ENCODE data around the gene XXYLT1.
"Not testable (repeated sequence)": the region's sequence is repeated elsewhere in the genome, so short reads cannot be mapped to it uniquely, and the experiment has no call there.

Gene XXYLT1

DNA sequence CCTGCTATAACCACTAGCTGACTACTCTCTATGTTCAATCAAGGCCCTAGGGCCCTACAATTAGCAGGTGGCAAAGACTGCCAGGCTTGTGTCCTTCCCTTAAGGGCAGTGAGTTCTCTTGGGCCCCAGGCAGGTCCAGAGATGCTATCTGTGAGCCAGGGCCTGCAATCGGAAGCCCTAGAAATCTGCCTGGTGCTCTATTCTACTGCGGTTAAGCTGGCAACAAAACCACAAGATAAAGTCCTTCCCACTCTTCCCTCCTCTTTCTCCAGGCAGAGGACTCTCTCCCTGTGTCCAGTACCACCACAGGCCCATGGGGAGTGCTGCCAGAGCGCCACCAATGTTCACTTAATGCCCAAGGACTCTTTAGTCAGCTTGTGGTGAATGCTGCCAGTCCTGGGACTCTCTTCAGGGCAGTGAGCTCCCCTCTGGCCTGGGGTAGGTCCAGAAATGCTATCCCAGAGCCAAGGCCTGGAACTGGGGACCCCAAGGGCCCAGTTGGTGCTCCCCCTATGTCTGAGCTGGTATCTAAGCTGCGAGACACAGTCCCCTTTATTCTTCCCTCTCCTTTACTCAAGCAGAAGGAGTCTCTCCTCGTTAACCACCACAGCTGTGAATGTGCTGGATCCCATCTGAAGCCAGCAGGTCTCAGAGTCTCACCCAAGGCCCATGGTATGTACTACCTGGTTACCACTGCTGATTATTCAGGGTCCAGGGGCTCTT is 34.7 kb downstream of the XXYLT1 start:
- no peaks in the 10 kb centered on the region for H3K4me1 ChIP-seq (ENCODE audit: low read depth, poor library complexity, severe bottlenecking)
- H3K27ac ChIP-seq, result no peak overlapping the region
- H4K20me1 ChIP-seq (ENCODE audit: insufficient read depth), result no peaks in the 10 kb centered on the region
- H3K4me3 ChIP-seq (IDR thresholded peaks at IDR 0.05; ENCODE audit: insufficient read depth, low read depth, low read length), result no peak overlapping the region
- H3K36me3 ChIP-seq (ENCODE audit: insufficient read depth), result no peaks in the 10 kb centered on the region
- H3K27me3 ChIP-seq (ENCODE audit: insufficient read depth, low read depth), result no peaks in the 10 kb centered on the region
- TF ChIP-seq, protein P1, sequence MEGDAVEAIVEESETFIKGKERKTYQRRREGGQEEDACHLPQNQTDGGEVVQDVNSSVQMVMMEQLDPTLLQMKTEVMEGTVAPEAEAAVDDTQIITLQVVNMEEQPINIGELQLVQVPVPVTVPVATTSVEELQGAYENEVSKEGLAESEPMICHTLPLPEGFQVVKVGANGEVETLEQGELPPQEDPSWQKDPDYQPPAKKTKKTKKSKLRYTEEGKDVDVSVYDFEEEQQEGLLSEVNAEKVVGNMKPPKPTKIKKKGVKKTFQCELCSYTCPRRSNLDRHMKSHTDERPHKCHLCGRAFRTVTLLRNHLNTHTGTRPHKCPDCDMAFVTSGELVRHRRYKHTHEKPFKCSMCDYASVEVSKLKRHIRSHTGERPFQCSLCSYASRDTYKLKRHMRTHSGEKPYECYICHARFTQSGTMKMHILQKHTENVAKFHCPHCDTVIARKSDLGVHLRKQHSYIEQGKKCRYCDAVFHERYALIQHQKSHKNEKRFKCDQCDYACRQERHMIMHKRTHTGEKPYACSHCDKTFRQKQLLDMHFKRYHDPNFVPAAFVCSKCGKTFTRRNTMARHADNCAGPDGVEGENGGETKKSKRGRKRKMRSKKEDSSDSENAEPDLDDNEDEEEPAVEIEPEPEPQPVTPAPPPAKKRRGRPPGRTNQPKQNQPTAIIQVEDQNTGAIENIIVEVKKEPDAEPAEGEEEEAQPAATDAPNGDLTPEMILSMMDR (conservative IDR thresholded peaks at IDR 0.05; ENCODE audit: low read depth, low read length), result no peak
- no peaks in the 10 kb centered on the region for H3K79me2 ChIP-seq (ENCODE audit: insufficient read depth, low read depth)
- no peak overlapping the region for H3K9ac ChIP-seq
- H3K4me2 ChIP-seq, result no peak overlapping the region
- H2AFZ ChIP-seq (ENCODE audit: low read depth), result no peak overlapping the region

DNA sequence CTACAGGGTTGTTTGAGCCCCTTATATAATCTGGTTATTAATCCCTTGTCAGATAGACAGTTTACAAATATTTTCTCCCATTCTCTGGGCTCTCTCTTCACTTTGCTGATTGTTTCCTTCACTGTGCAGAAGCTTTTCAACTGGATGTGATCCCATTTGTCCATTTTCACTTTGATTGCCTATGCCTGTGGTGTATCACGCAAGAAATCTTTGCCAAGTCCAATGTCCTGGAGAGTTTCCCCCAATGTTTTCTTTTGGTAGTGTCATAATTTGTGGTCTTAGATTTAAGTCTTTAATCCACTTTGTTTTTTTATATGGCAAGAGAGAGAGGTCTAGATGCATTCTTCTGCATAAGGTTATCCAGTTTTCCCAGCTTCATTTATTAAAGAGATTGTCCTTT is 40.7 kb downstream of the XXYLT1 start:
- Histone ChIP-seq H3K4me2 (no peak overlapping the region), H3K9ac (no peak overlapping the region), H3K4me1 (ENCODE audit: low read depth, poor library complexity, severe bottlenecking) (no peaks in the 10 kb centered on the region), H3K27me3 (ENCODE audit: insufficient read depth, low read depth) (no peaks in the 10 kb centered on the region), H3K79me2 (ENCODE audit: insufficient read depth, low read depth) (no peaks in the 10 kb centered on the region), H3K27ac (no peak overlapping the region), H2AFZ (ENCODE audit: low read depth) (no peak overlapping the region), H4K20me1 (ENCODE audit: insufficient read depth) (no peaks in the 10 kb centered on the region), H3K4me3 (IDR thresholded peaks at IDR 0.05; ENCODE audit: insufficient read depth, low read depth, low read length) (no peak overlapping the region), H3K36me3 (ENCODE audit: insufficient read depth) (no peaks in the 10 kb centered on the region)
- TF ChIP-seq, protein P1 (conservative IDR thresholded peaks at IDR 0.05; ENCODE audit: low read depth, low read length), result no peak

DNA sequence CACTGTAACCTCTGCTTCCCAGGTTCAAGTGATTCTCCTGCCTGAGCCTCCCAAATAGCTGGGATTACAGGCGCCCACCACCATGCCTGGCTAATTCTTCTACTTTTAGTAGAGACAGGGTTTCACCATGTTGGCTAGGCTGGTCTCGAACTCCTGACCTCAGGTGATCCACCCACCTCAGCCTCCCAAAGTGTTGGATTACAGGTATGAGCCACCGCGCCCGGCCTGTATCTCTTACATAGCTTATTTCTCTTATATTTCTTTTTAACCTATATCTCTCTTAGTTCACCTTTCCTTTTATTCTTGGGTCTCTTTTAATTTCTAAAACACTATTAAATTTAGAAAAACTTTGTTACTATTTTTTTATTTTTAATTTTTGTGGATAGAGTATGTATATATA is 42.1 kb downstream of the XXYLT1 start:
- H3K36me3 ChIP-seq (ENCODE audit: insufficient read depth); H3K4me2 ChIP-seq; H3K4me1 ChIP-seq (ENCODE audit: low read depth, poor library complexity, severe bottlenecking); H4K20me1 ChIP-seq (ENCODE audit: insufficient read depth); H3K27ac ChIP-seq; H3K4me3 ChIP-seq (IDR thresholded peaks at IDR 0.05; ENCODE audit: insufficient read depth, low read depth, low read length); H2AFZ ChIP-seq (ENCODE audit: low read depth); H3K27me3 ChIP-seq (ENCODE audit: insufficient read depth, low read depth); H3K79me2 ChIP-seq (ENCODE audit: insufficient read depth, low read depth); H3K9ac ChIP-seq: not testable (repeated sequence)

DNA sequence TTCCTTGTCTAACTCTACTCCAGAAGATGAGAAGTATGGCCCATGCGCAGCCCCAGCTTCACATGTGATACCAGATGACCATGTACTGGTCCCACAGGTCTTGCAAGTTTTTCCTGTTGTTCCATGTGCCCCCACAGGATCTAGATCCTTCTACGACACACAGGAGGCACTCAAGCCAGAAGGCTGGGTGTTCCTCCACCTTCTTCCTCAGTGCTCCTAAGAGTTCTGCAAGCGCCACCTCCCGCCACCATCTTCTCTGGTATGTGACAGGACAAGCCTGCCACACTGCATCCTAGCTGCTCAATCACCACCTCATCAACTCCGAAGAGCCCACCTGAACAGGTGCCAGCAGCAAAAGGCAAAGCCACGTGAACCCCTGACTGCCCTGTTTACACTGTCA is 43.1 kb downstream of the XXYLT1 start:
- H3K27ac ChIP-seq, result no peak overlapping the region
- H3K4me2 ChIP-seq, result no peak overlapping the region
- no peaks in the 10 kb centered on the region for H3K79me2 ChIP-seq (ENCODE audit: insufficient read depth, low read depth)
- no peaks in the 10 kb centered on the region for H3K36me3 ChIP-seq (ENCODE audit: insufficient read depth)
- TF ChIP-seq, protein P1 (conservative IDR thresholded peaks at IDR 0.05; ENCODE audit: low read depth, low read length), result no peak
- no peaks in the 10 kb centered on the region for H3K4me1 ChIP-seq (ENCODE audit: low read depth, poor library complexity, severe bottlenecking)
- H2AFZ ChIP-seq (ENCODE audit: low read depth), result no peak overlapping the region
- no peak overlapping the region for H3K9ac ChIP-seq
- H3K27me3 ChIP-seq (ENCODE audit: insufficient read depth, low read depth), result no peaks in the 10 kb centered on the region
- H4K20me1 ChIP-seq (ENCODE audit: insufficient read depth), result no peaks in the 10 kb centered on the region
- no peak overlapping the region for H3K4me3 ChIP-seq (IDR thresholded peaks at IDR 0.05; ENCODE audit: insufficient read depth, low read depth, low read length)

DNA sequence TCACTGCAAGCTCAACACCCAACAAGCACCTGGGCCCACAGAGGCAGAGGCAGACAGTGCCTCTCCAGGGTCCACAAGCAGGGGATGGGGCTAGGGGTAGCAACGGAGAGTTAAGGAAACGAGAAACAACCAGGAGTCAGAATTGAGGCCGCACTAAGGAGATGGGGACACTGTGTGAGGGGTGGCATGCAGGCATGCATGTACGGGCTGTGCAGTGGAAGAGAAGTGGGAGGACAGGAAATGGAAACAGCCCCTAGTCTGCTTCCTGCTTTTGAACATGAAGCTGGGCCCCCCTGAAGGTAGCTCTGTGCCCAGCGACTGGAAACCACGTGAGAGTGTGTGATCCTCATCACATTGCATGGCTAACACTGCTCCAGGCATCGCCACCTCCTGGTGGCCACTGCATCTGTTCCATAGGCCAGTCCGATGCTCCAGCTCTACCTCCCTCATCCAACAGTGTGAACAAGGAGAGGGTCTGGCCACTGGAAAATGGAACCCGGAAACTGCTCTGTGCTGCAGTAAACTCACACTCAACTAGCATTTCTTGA is 44.0 kb downstream of the XXYLT1 start:
- H3K9ac ChIP-seq, result no peak overlapping the region
- TF ChIP-seq, protein P1 (conservative IDR thresholded peaks at IDR 0.05; ENCODE audit: low read depth, low read length), result no peak
- H3K4me2 ChIP-seq, result no peak overlapping the region
- H3K4me3 ChIP-seq (IDR thresholded peaks at IDR 0.05; ENCODE audit: insufficient read depth, low read depth, low read length), result no peak overlapping the region
- H3K79me2 ChIP-seq (ENCODE audit: insufficient read depth, low read depth), result no peaks in the 10 kb centered on the region
- no peak overlapping the region for H2AFZ ChIP-seq (ENCODE audit: low read depth)
- H3K4me1 ChIP-seq (ENCODE audit: low read depth, poor library complexity, severe bottlenecking), result no peaks in the 10 kb centered on the region
- H3K27me3 ChIP-seq (ENCODE audit: insufficient read depth, low read depth), result no peaks in the 10 kb centered on the region
- H3K36me3 ChIP-seq (ENCODE audit: insufficient read depth), result no peaks in the 10 kb centered on the region
- no peaks in the 10 kb centered on the region for H4K20me1 ChIP-seq (ENCODE audit: insufficient read depth)
- no peak overlapping the region for H3K27ac ChIP-seq
